Thyroid gland (tissue), 4 donors: ENCODE data around the gene STRADA. TPM values are rescaled to one million over a fixed set of nuclear protein-coding genes. Genes with fewer than 3 reads are reported as not detected.

Experiments
- DNase-seq, 2 donors: peaks; one replicate each; pipeline ENCODE4 v3.0.0-alpha.2; 2019
- H3K27ac ChIP-seq, 3 donors: fragments of 200-600 bp; sonication (generic); 1 replicate in 2 of 3; 2 replicates in 1 of 3; pipeline ENCODE4 v1.5.1; 2016 to 2019; ENCODE audit warnings: mild to moderate bottlenecking in 1 of 3, moderate library complexity in 1 of 3
- H3K27me3 ChIP-seq: fragments of 200-600 bp; sonication (generic); one replicate; pipeline ENCODE4 v1.5.1; 2019
- H3K36me3 ChIP-seq, 2 donors: fragments of 200-600 bp; sonication (generic); one replicate each; pipeline ENCODE4 v1.5.1; 2016 to 2019
- H3K4me1 ChIP-seq, 2 donors: fragments of 200-600 bp; sonication (generic); one replicate each; pipeline ENCODE4 v1.5.1; 2017 to 2019
- H3K4me3 ChIP-seq, 3 donors: fragments of 200-600 bp; sonication (generic); replicated peaks in 1 of 3; 1 replicate in 2 of 3; 2 replicates in 1 of 3; pipeline ENCODE4 v1.5.1; 2016; ENCODE audit warnings: mild to moderate bottlenecking in 1 of 3
- H3K9me3 ChIP-seq: fragments of 200-600 bp; sonication (generic); one replicate; pipeline ENCODE4 v1.5.1; 2017
- POLR2A ChIP-seq, 2 donors: fragments of 450-650 bp; IDR thresholded peaks; one replicate each; pipeline ENCODE4 v1.6.1; 2017; ENCODE audit warnings: antibody characterized with exemption in 2 of 2, mild to moderate bottlenecking in 2 of 2, moderate library complexity in 1 of 2
- WGBS, 2 donors: methylation state at CpG; one replicate each; pipeline ENCODE4 v1.1.5; 2017; 5-methylcytosine and 5-hydroxymethylcytosine counted together
- intact Hi-C: fragments of 100-400 bp; cut with DNase I; formaldehyde crosslinking; loops from one replicate; pipeline ENCODE4 v1.15.1; 2023
- total RNA-seq, 4 donors: library from RNA; depleted of rRNA; stranded (reverse); fragments of >200 nt; gene quantifications; one replicate each; pipeline ENCODE4 v1.2.3, GENCODE V29; 2016
- TF ChIP-seq, protein P1 (sequence below), 6 experiments: fragments of 200-600 bp in 3 of 6; fragments of 450-650 bp in 3 of 6; sonication (generic) in 3 of 6; IDR thresholded peaks; one replicate each; pipeline ENCODE4 v1.5.1; 2016 to 2019; ENCODE audit warnings: antibody characterized with exemption in 6 of 6, mild to moderate bottlenecking in 2 of 6, inconsistent platforms in 1 of 6, moderate library complexity in 1 of 6

STRADA gene
- total RNA-seq, 4 donors from 2014 or later, result 28.6 to 44.6 (median 32.2) TPM

DNA sequence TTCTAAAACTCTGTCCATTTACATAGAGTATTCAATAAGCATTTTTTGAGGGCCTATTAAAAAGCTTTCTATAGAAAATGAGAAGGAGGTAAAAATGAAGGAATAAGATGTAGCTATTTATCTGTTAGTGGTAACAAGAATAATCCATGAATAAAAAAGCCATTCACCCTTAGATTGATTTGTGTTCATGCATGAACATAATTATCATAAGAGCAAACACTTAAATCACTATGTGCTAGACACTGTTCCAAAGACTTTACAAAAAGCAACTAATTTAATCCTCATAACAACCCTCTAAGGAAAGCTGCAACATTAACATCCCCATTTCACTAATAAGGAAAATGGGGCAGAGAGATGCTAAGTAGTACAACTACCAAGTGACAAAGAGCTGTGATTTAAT, 25.2 kb upstream of the STRADA start:
- Histone ChIP-seq H3K27ac (no peak overlapping the region), H3K9me3 (no peaks in the 10 kb centered on the region), H3K36me3 (peaks cover 16 to 19% of the 10 kb centered on the region in 2 donors), H3K4me3 (no peak overlapping the region), H3K27me3 (no peaks in the 10 kb centered on the region), H3K4me1 (peaks cover 0 to 7% of the 10 kb centered on the region in 2 donors)
- TF ChIP-seq, protein P1, sequence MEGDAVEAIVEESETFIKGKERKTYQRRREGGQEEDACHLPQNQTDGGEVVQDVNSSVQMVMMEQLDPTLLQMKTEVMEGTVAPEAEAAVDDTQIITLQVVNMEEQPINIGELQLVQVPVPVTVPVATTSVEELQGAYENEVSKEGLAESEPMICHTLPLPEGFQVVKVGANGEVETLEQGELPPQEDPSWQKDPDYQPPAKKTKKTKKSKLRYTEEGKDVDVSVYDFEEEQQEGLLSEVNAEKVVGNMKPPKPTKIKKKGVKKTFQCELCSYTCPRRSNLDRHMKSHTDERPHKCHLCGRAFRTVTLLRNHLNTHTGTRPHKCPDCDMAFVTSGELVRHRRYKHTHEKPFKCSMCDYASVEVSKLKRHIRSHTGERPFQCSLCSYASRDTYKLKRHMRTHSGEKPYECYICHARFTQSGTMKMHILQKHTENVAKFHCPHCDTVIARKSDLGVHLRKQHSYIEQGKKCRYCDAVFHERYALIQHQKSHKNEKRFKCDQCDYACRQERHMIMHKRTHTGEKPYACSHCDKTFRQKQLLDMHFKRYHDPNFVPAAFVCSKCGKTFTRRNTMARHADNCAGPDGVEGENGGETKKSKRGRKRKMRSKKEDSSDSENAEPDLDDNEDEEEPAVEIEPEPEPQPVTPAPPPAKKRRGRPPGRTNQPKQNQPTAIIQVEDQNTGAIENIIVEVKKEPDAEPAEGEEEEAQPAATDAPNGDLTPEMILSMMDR (IDR thresholded peaks at IDR 0.05), result no peak
- TF ChIP-seq POLR2A (IDR thresholded peaks at IDR 0.05), result no peak
- no peak for DNase-seq
- intact Hi-C loops, result no loop called here

DNA sequence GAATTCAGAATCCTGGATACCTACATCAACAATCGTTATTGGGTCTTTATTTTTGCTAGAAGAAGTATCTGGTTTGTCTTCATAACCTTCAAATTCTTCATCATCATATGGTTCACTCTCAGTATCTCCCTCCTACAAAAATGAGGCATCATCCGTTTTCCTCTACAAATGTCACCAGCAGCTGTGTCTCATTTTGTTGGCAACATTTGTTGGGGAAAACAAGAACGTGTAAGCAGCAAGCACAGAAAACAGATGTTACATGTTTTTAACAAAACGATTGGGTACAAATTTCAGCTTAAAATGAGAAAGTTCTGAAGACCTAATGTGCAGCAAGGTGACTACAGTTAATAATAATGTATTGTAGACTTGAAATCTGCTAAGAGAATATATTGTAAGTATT, 23.1 kb upstream of the STRADA start:
- Histone ChIP-seq H3K27ac (no peak overlapping the region), H3K4me1 (no peaks in the 10 kb centered on the region), H3K27me3 (no peaks in the 10 kb centered on the region), H3K4me3 (no peak overlapping the region), H3K9me3 (no peaks in the 10 kb centered on the region), H3K36me3 (peaks cover 24 to 25% of the 10 kb centered on the region in 2 donors)
- DNase-seq, result no peak
- 82 to 91% methylated on average over 4 of the region's 4 CpGs for WGBS, 2 donors
- intact Hi-C loops, result no loop called here
- TF ChIP-seq POLR2A (IDR thresholded peaks at IDR 0.05), result no peak
- TF ChIP-seq, protein P1 (IDR thresholded peaks at IDR 0.05), result no peak

DNA sequence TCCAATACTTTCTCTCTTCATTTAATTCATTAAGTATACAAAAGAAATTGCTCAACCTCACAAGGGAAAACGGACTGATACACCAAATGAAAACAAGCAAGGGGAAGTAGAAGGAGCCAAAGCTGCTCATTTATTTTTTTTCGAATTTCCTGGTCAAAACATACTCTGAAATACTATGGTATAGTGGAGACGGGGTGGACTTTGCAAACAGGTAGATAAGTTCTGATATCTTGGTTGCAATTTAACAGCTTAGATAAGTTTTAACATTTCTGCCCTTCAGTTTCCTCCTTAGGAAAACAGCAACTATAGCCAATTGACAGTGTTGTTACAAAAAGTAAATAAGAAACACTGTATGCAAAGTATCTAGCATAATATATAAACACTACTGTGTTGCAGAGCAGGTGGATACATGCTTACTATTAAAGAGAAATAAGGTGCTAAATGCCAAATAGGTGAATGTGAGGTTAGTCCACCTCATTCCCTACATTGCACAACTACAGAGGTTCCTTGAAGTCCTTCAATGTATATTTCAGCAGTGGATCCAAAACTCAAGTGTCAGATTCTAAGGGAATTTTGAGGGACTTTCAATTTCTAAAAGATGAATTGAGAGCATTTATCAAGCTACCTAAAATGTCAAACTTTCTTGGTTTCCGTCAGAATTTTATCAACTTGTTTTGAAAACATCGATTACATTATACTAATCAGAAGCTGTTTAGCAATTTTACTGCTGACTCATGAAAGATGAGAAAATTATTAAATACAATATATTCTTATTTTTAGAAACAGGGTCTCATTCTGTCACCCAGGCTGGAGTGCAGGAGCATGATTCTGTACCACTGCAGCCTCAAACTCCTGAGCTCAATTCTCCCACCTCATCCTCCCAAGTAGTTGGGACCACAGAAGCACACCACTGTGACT, 20.8 kb upstream of the STRADA start:
- DNase-seq, result no peak
- H3K27me3 ChIP-seq, result no peaks in the 10 kb centered on the region
- no peaks in the 10 kb centered on the region for H3K9me3 ChIP-seq
- TF ChIP-seq POLR2A (IDR thresholded peaks at IDR 0.05), result no peak
- TF ChIP-seq, protein P1 (IDR thresholded peaks at IDR 0.05), result no peak
- H3K36me3 ChIP-seq, result peaks cover 24 to 25% of the 10 kb centered on the region in 2 donors
- no peak overlapping the region for H3K27ac ChIP-seq
- WGBS, 2 donors, result 85 to 88% methylated on average over 5 of the region's 5 CpGs
- no peak overlapping the region for H3K4me3 ChIP-seq
- peaks cover 0 to 5% of the 10 kb centered on the region in 2 donors for H3K4me1 ChIP-seq
- intact Hi-C loops, result no loop called here

DNA sequence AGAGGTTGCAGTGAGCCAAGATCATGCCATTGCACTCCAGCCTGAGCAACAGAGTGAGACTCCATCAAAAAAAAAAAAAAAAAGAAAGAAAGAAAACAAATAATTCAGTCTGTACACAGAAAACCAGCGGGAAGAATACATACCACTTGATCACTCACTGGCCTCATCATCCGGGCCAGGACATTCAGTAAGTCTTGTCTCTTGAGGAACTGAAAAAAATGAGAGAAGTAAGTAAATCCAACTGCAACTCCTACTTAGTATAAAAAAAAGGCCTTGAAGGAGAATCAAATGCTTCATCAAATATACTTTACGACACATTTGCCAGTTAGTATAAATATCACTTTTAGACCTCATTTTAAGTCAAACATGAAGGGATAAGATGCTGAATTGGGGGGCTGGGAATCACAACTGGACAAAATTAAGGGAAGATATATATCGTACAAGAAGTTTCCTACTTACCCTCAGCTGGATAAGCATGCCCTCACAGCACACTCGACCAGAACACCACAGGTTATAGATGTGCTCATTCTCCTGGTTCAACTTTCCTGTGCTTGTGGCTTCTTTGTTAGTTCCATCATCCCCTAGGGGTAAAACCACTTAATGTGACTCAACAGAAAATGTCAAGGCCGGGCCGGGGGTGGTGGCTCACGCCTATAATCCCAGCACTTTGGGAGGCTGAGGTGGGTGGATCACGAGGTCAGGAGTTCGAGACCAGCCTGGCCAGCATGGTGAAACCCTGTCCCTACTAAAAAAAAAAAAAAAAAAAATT, 19.4 kb upstream of the STRADA start:
- no peak for DNase-seq
- intact Hi-C loops, result no loop called here
- TF ChIP-seq POLR2A (IDR thresholded peaks at IDR 0.05), result no peak
- TF ChIP-seq, protein P1 (IDR thresholded peaks at IDR 0.05), result no peak
- no peaks in the 10 kb centered on the region for H3K9me3 ChIP-seq
- WGBS, 2 donors, result 87% methylated on average over 10 of the region's 10 CpGs
- peaks cover 0 to 10% of the 10 kb centered on the region in 2 donors for H3K4me1 ChIP-seq
- H3K27me3 ChIP-seq, result no peaks in the 10 kb centered on the region
- H3K4me3 ChIP-seq, result no peak overlapping the region
- H3K36me3 ChIP-seq, result peaks cover 27 to 30% of the 10 kb centered on the region in 2 donors
- H3K27ac ChIP-seq, result no peak overlapping the region
